A673 (cell line): ENCODE data around the gene SCTR. TPM values are rescaled to one million over a fixed set of nuclear protein-coding genes. Genes with fewer than 3 reads are reported as not detected.

Experiments used
- BruUV-seq: library from RNA; stranded (reverse); fragments of 400-500 nt; replicated peaks from 2 replicates; lab custom pipeline; 2021; lab: Mats Ljungman, UMichigan
- CTCF ChIA-PET: fragments of 300-600 bp; sonication (Branson Sonifier 250); formaldehyde crosslinking; loops from one replicate; lab custom pipeline; 2022; ENCODE audit warnings: antibody characterized with exemption; lab: Charles Lee
- POLR2A ChIA-PET: fragments of 300-600 bp; sonication (Branson Sonifier 250); formaldehyde crosslinking; loops from one replicate; lab custom pipeline; 2022; ENCODE audit warnings: antibody characterized with exemption; ENCODE audit not compliant: low non-redundant PET; lab: Charles Lee
- DNase-seq: peaks from one replicate; pipeline ENCODE4 v3.0.0-alpha.2; 2015; ENCODE audit warnings: low spot score
- H3K27ac ChIP-seq: fragments of 200-600 bp; sonication (generic); 2 replicates; pipeline ENCODE4 v1.5.1; 2016; ENCODE audit warnings: mixed run types, low read depth, mild to moderate bottlenecking, mixed read lengths, antibody characterized with exemption, low read length; ENCODE audit not compliant: poor library complexity, severe bottlenecking
- H3K27me3 ChIP-seq: fragments of 200-600 bp; sonication (generic); replicated peaks from 2 replicates; pipeline ENCODE4 v1.6.1; 2017; ENCODE audit warnings: mixed run types, low read depth, mild to moderate bottlenecking, mixed read lengths, antibody characterized with exemption, low read length; ENCODE audit not compliant: insufficient read depth, poor library complexity
- H3K36me3 ChIP-seq: fragments of 200-600 bp; sonication (generic); 2 replicates; pipeline ENCODE4 v1.6.1; 2016; ENCODE audit warnings: mixed run types, mild to moderate bottlenecking, mixed read lengths, antibody characterized with exemption, low read length; ENCODE audit not compliant: insufficient read depth, poor library complexity, severe bottlenecking
- H3K4me1 ChIP-seq: fragments of 200-600 bp; sonication (generic); 2 replicates; pipeline ENCODE4 v1.6.1; 2017; ENCODE audit warnings: mixed run types, mild to moderate bottlenecking, mixed read lengths, antibody characterized with exemption, low read length; ENCODE audit not compliant: insufficient read depth, poor library complexity, severe bottlenecking
- H3K4me3 ChIP-seq: fragments of 200-600 bp; sonication (generic); 2 replicates; pipeline ENCODE4 v1.5.1; 2016; ENCODE audit warnings: low read depth, mixed run types, mild to moderate bottlenecking, mixed read lengths, low read length; ENCODE audit not compliant: poor library complexity, severe bottlenecking
- H3K9me3 ChIP-seq: fragments of 200-600 bp; sonication (generic); 2 replicates; pipeline ENCODE4 v1.6.1; 2016; ENCODE audit warnings: mixed run types, low read depth, mild to moderate bottlenecking, mixed read lengths, antibody characterized with exemption, low read length; ENCODE audit not compliant: poor library complexity, severe bottlenecking
- CTCF ChIP-seq: fragments of 300-800, 200-600 bp; sonication (generic); conservative IDR thresholded peaks from 2 replicates; pipeline ENCODE4 v1.5.1; 2017; ENCODE audit warnings: low read depth, mild to moderate bottlenecking, antibody characterized with exemption, low read length, moderate library complexity, mixed read lengths
- EZH2 ChIP-seq: fragments of 200-600 bp; sonication (generic); IDR thresholded peaks from 2 replicates; pipeline ENCODE4 v1.6.1; 2017; ENCODE audit warnings: borderline replicate concordance, low read depth, mild to moderate bottlenecking, mixed read lengths, antibody characterized with exemption, low read length; ENCODE audit not compliant: poor library complexity, severe bottlenecking
- intact Hi-C: fragments of 100-400 bp; cut with micrococcal nuclease; formaldehyde crosslinking; loops from one replicate; pipeline ENCODE4 v1.10.0; 2022; ENCODE audit not compliant: unreplicated experiment
- total RNA-seq: library from RNA; stranded (reverse); gene quantifications from 2 replicates; pipeline ENCODE4 v1.2.3, GENCODE V29; 2021

SCTR gene
- total RNA-seq, 1 experiment from 2014 or later: not detected

GRCh38 chr2:119483896-119484718, 40.2 kb downstream of the SCTR start:
- TF ChIP-seq EZH2 (no peak), CTCF (no peak)
- no peaks in the 10 kb centered on the region for H3K27me3 ChIP-seq
- ChIA-PET CTCF (no interaction called here), POLR2A (no interaction called here)
- intact Hi-C loops: no loop called here
- DNase-seq: no peak
- no peaks in the 10 kb centered on the region for H3K36me3 ChIP-seq
- no peaks in the 10 kb centered on the region for H3K9me3 ChIP-seq
- H3K27ac ChIP-seq: no peak overlapping the region
- peaks cover under 1% of the 10 kb centered on the region for H3K4me1 ChIP-seq
- H3K4me3 ChIP-seq: no peak overlapping the region
- no TSS peak for BruUV-seq

GRCh38 chr2:119483395-119483753, 40.9 kb downstream of the SCTR start:
- intact Hi-C loops: no loop called here
- Histone ChIP-seq H3K27ac (no peak overlapping the region), H3K27me3 (no peaks in the 10 kb centered on the region), H3K36me3 (no peaks in the 10 kb centered on the region), H3K9me3 (no peaks in the 10 kb centered on the region), H3K4me3 (no peak overlapping the region), H3K4me1 (no peaks in the 10 kb centered on the region)
- TF ChIP-seq CTCF: no peak
- TF ChIP-seq EZH2: no peak
- ChIA-PET CTCF (no interaction called here), POLR2A (no interaction called here)
- no TSS peak for BruUV-seq
- DNase-seq: no peak

GRCh38 chr2:119482481-119483394, 41.5 kb downstream of the SCTR start:
- Histone ChIP-seq H3K9me3 (no peaks in the 10 kb centered on the region), H3K4me1 (no peaks in the 10 kb centered on the region), H3K36me3 (no peaks in the 10 kb centered on the region), H3K27me3 (no peaks in the 10 kb centered on the region), H3K4me3 (no peak overlapping the region), H3K27ac (no peak overlapping the region)
- no TSS peak for BruUV-seq
- intact Hi-C loops: no loop called here
- DNase-seq: no peak
- TF ChIP-seq CTCF (no peak), EZH2 (no peak)
- CTCF ChIA-PET: no interaction called here
- POLR2A ChIA-PET: no interaction called here
